ENCODE measurements around the gene RNF13. TPM values are rescaled to one million over a fixed set of nuclear protein-coding genes. Genes with fewer than 3 reads are reported as not detected.

The RNF13 gene
- total RNA-seq, 1 experiment from 2014 or later = 108 TPM

- H3K27ac Mint-ChIP-seq (ENCODE audit: unreplicated experiment) = peak overlapping the region; percentile 21
- no peak for TF ChIP-seq CTCF (IDR thresholded peaks at IDR 0.05; ENCODE audit: unreplicated experiment)
- CTCF ChIA-PET = interaction anchor here (0.6 to 1.6 kb wide), 3 partner anchors 18 to 222 kb away, joined by 4 to 5 read pairs (median 4); no protein-coding TSS in a partner anchor
- DNase-seq = peak; percentile 38
- H3K36me3 Mint-ChIP-seq (ENCODE audit: insufficient read depth, unreplicated experiment) = no peaks in the 10 kb centered on the region
- no TSS peak for BruUV-seq (replicated peaks)
- H3K4me3 Mint-ChIP-seq (ENCODE audit: low read depth, unreplicated experiment) = no peak overlapping the region
- intact Hi-C loops (cut with micrococcal nuclease; ENCODE audit: unreplicated experiment) = loop anchor here (5.0 kb wide), 1 partner anchor 1038 kb away; no protein-coding TSS in a partner anchor
- no peaks in the 10 kb centered on the region for H3K9me3 Mint-ChIP-seq (ENCODE audit: low read depth, unreplicated experiment)
- H3K4me1 Mint-ChIP-seq (ENCODE audit: low read depth, unreplicated experiment) = peaks cover 17% of the 10 kb centered on the region
- H3K27me3 Mint-ChIP-seq (ENCODE audit: unreplicated experiment) = no peaks in the 10 kb centered on the region
Observed at GRCh38 chr3:149790268-149790667, 22.7 kb upstream of the RNF13 start.

GRCh38 chr3:149790698-149791097 lies 22.3 kb upstream of the RNF13 start:
- no peaks in the 10 kb centered on the region for H3K27me3 Mint-ChIP-seq (ENCODE audit: unreplicated experiment)
- H3K36me3 Mint-ChIP-seq (ENCODE audit: insufficient read depth, unreplicated experiment) = no peaks in the 10 kb centered on the region
- no peak for DNase-seq
- BruUV-seq (replicated peaks) = no TSS peak
- TF ChIP-seq CTCF (IDR thresholded peaks at IDR 0.05; ENCODE audit: unreplicated experiment) = no peak
- H3K27ac Mint-ChIP-seq (ENCODE audit: unreplicated experiment) = peak overlapping the region; percentile 21
- intact Hi-C loops (cut with micrococcal nuclease; ENCODE audit: unreplicated experiment) = loop anchor here (5.0 kb wide), 1 partner anchor 1038 kb away; no protein-coding TSS in a partner anchor
- no peak overlapping the region for H3K4me3 Mint-ChIP-seq (ENCODE audit: low read depth, unreplicated experiment)
- peaks cover 17% of the 10 kb centered on the region for H3K4me1 Mint-ChIP-seq (ENCODE audit: low read depth, unreplicated experiment)
- no peaks in the 10 kb centered on the region for H3K9me3 Mint-ChIP-seq (ENCODE audit: low read depth, unreplicated experiment)
- CTCF ChIA-PET = interaction anchor here (0.6 to 1.6 kb wide), 3 partner anchors 17 to 222 kb away, joined by 4 to 5 read pairs (median 4); no protein-coding TSS in a partner anchor

GRCh38 chr3:149792452-149793270 lies 20.4 kb upstream of the RNF13 start, which contains the start of gene ANKUB1:
ANKUB1 (minus strand) TSS chr3:149792554; CDS start chr3:149792366, 188 bp downstream.
- no peaks in the 10 kb centered on the region for H3K9me3 Mint-ChIP-seq (ENCODE audit: low read depth, unreplicated experiment)
- no peaks in the 10 kb centered on the region for H3K36me3 Mint-ChIP-seq (ENCODE audit: insufficient read depth, unreplicated experiment)
- no TSS peak for BruUV-seq (replicated peaks)
- H3K4me1 Mint-ChIP-seq (ENCODE audit: low read depth, unreplicated experiment) = peaks cover 23% of the 10 kb centered on the region
- H3K4me3 Mint-ChIP-seq (ENCODE audit: low read depth, unreplicated experiment) = no peak within 1 kb of the TSS
- intact Hi-C loops (cut with micrococcal nuclease; ENCODE audit: unreplicated experiment) = loop anchor here (5.0 kb wide), 1 partner anchor 1040 kb away; no protein-coding TSS in a partner anchor
- no peak for TF ChIP-seq CTCF (IDR thresholded peaks at IDR 0.05; ENCODE audit: unreplicated experiment)
- no peak within 1 kb of the TSS for H3K27ac Mint-ChIP-seq (ENCODE audit: unreplicated experiment)
- H3K27me3 Mint-ChIP-seq (ENCODE audit: unreplicated experiment) = no peaks in the 10 kb centered on the region
- CTCF ChIA-PET = no interaction called here
- DNase-seq = no peak

GRCh38 chr3:149796026-149796425 lies 17.0 kb upstream of the RNF13 start:
- H3K4me3 Mint-ChIP-seq (ENCODE audit: low read depth, unreplicated experiment) = no peak overlapping the region
- no peaks in the 10 kb centered on the region for H3K27me3 Mint-ChIP-seq (ENCODE audit: unreplicated experiment)
- H3K9me3 Mint-ChIP-seq (ENCODE audit: low read depth, unreplicated experiment) = peaks cover 8% of the 10 kb centered on the region
- no peaks in the 10 kb centered on the region for H3K36me3 Mint-ChIP-seq (ENCODE audit: insufficient read depth, unreplicated experiment)
- no TSS peak for BruUV-seq (replicated peaks)
- H3K27ac Mint-ChIP-seq (ENCODE audit: unreplicated experiment) = no peak overlapping the region
- CTCF ChIA-PET = interaction anchor here (0.9 kb wide), 1 partner anchor 12 kb away, joined by 3 read pairs; no protein-coding TSS in a partner anchor
- peaks cover 13% of the 10 kb centered on the region for H3K4me1 Mint-ChIP-seq (ENCODE audit: low read depth, unreplicated experiment)
- no peak for DNase-seq
- intact Hi-C loops (cut with micrococcal nuclease; ENCODE audit: unreplicated experiment) = no loop called here
- no peak for TF ChIP-seq CTCF (IDR thresholded peaks at IDR 0.05; ENCODE audit: unreplicated experiment)
